SJSA1 (cell line): ENCODE results near the gene ZFHX2. TPM values are rescaled to one million over a fixed set of nuclear protein-coding genes. Genes with fewer than 3 reads are reported as not detected.

Source experiments
- DNase-seq, 2 experiments: peaks; one replicate each; pipeline ENCODE4 v3.0.0-alpha.2; 2015 to 2020; ENCODE audit warnings: low spot score in 2 of 2, low read depth in 1 of 2
- H3K27ac ChIP-seq: fragments of 250-450 bp; sonication (Bioruptor Pico); 2 replicates; pipeline ENCODE4 v1.5.1; 2020; ENCODE audit warnings: mild to moderate bottlenecking, moderate library complexity
- H3K27me3 ChIP-seq: fragments of 250-450 bp; sonication (Bioruptor Pico); replicated peaks from 2 replicates; pipeline ENCODE4 v1.5.1; 2020; ENCODE audit warnings: mild to moderate bottlenecking, moderate library complexity
- H3K36me3 ChIP-seq: fragments of 250-450 bp; sonication (Bioruptor Pico); 2 replicates; pipeline ENCODE4 v1.5.1; 2020; ENCODE audit warnings: mild to moderate bottlenecking
- H3K4me1 ChIP-seq: fragments of 250-450 bp; sonication (Bioruptor Pico); replicated peaks from 2 replicates; pipeline ENCODE4 v1.6.1; 2021; ENCODE audit warnings: mild to moderate bottlenecking
- H3K4me3 ChIP-seq: fragments of 250-450 bp; sonication (Bioruptor Pico); 2 replicates; pipeline ENCODE4 v1.5.1; 2020; ENCODE audit warnings: mild to moderate bottlenecking
- H3K9me3 ChIP-seq: fragments of 250-450 bp; sonication (Bioruptor Pico); replicated peaks from 2 replicates; pipeline ENCODE4 v1.5.1; 2020; ENCODE audit warnings: mild to moderate bottlenecking
- total RNA-seq: library from RNA; depleted of rRNA; stranded (reverse); fragments of >200 nt; shearing (Covaris generic); gene quantifications from 2 replicates; pipeline ENCODE4 v1.2.3, GENCODE V29; 2014

Gene ZFHX2
- total RNA-seq, 1 experiment from 2014 or later: not detected

DNA sequence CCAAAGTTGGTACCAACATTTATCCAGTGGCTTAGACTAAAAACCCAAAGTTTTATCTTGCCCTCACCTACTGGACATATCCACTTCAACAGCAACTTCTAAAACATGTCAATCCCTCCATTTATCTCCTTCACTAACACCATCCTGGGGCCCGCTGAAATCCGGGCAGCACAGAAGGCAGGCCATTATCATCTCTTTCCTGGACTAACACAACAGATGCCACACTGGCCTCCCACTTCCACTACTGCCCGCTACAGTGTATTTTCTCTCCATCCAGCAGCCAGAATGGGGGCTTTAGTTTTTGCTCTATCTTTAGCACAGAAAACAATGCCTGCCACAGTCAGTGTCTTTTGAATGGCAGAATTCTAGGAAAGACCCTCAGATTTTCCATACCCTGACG lies 15.6 kb downstream of the ZFHX2 start:
- Histone ChIP-seq H3K27me3 (peaks cover 4% of the 10 kb centered on the region; the same call in 1 of the 2 replicates), H3K4me1 (no peaks in the 10 kb centered on the region), H3K27ac (no peak overlapping the region), H3K36me3 (no peaks in the 10 kb centered on the region), H3K4me3 (no peak overlapping the region), H3K9me3 (no peaks in the 10 kb centered on the region)
- no peak for DNase-seq

- H3K36me3 ChIP-seq: no peaks in the 10 kb centered on the region
- no peaks in the 10 kb centered on the region for H3K9me3 ChIP-seq
- no peaks in the 10 kb centered on the region for H3K27me3 ChIP-seq
- DNase-seq: no peak
- H3K4me1 ChIP-seq: no peaks in the 10 kb centered on the region
- no peak overlapping the region for H3K4me3 ChIP-seq
- H3K27ac ChIP-seq: no peak overlapping the region
Observed at GRCh38 chr14:23533652-23534435, 17.7 kb downstream of the ZFHX2 start.

DNA sequence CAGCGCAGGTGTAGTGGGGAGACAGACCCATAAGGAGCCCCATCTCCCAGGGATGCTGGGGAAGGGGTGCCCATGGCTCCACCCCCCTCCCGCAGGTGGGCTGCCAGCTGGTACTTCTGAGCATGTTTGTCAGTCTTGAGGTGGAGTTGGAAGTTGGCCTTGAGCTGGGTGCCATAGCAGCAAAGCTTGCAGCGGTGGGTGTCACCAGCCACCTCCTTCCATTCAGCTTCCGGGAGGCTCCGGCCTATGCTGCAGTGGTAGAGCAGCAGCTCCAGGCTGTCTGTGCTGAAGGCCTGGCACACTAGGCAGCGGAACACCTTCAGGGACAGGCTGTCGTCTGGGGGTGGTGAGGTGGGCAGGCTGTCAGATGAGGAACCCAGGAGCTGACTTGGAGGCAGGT lies 18.9 kb downstream of the ZFHX2 start:
- no peak for DNase-seq
- Histone ChIP-seq H3K9me3 (no peaks in the 10 kb centered on the region), H3K36me3 (no peaks in the 10 kb centered on the region), H3K27me3 (no peaks in the 10 kb centered on the region), H3K4me3 (no peak overlapping the region), H3K27ac (no peak overlapping the region), H3K4me1 (no peaks in the 10 kb centered on the region)

DNA sequence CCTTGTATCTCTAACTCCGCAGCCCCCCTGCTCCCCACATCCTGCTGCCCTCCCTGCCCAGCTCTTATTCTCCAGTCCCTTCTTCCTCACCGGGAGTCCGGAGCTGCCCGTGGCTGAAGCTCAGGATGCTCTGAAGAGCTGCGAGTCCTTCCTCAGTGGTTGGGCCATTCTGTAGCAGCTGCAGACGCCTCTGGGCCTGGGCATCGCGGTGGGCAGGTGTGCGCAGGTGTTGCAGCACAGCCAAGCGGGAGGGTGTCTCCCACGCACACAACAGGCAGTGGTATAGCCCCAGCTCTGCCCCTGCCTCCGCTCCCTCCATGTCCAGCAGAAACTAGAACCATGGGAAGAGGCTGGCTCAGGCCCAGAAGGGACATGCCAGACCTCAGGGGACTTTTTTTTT lies 20.2 kb downstream of the ZFHX2 start:
- no peak overlapping the region for H3K4me3 ChIP-seq
- H3K27me3 ChIP-seq: no peaks in the 10 kb centered on the region
- DNase-seq: no peak
- no peak overlapping the region for H3K27ac ChIP-seq
- H3K4me1 ChIP-seq: no peaks in the 10 kb centered on the region
- H3K9me3 ChIP-seq: no peaks in the 10 kb centered on the region
- no peaks in the 10 kb centered on the region for H3K36me3 ChIP-seq

DNA sequence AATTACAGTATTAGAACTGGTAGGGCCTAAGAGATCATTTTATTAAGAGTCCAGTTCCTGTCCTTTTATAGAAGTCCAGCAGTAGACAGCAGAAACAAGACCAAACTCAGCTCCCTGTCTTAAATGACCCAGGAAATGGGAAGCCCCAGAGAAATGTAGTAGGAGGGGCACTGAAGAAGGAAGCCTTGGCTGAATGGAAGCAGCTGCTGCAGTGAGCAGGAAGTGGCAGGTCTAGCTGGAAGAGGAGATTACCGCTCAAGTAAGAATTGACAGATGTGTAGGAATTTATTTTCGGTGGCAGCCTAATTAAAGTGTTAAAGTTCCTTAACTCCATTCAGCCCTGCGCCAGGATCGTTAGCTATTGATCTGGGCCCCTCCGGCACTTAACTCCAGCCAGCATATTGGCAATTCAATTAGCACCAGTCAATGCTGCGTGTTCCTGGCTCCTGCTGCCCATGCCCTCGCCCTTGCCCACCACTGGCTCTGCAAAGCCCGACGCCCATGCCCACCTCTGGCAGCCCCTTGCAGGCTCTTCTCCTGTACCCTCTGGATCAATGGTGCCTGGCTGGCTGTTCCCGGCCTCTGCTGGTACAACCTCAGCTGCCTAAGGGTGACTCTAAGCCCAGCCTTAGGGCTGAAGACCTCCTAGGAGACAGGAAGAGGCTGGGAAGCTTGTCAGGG lies 21.1 kb downstream of the ZFHX2 start:
- H3K27me3 ChIP-seq: no peaks in the 10 kb centered on the region
- no peaks in the 10 kb centered on the region for H3K4me1 ChIP-seq
- H3K27ac ChIP-seq: no peak overlapping the region
- H3K9me3 ChIP-seq: no peaks in the 10 kb centered on the region
- DNase-seq: no peak
- H3K4me3 ChIP-seq: no peak overlapping the region
- H3K36me3 ChIP-seq: no peaks in the 10 kb centered on the region

DNA sequence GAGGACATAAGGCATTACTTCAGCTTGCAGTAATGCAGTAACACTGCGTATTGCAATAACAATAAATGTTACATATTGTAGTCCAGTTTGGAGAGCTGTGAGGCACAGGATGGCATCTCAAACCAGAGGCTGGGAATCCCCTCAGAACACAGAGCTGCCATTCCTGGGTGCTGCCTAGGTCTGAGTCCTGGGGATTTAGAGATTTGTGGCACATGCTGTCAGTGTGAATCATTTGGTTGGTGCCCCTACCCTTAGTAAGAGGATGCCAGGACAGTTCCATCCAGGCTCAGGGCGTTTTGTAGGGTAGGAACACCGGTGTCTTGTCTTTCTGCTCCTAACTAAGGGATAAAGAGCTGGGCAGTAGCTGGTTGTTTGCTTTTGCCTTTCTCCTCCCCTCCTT lies 22.5 kb downstream of the ZFHX2 start:
- DNase-seq: no peak
- H3K27me3 ChIP-seq: no peaks in the 10 kb centered on the region
- no peak overlapping the region for H3K27ac ChIP-seq
- H3K4me1 ChIP-seq: no peaks in the 10 kb centered on the region
- no peaks in the 10 kb centered on the region for H3K36me3 ChIP-seq
- no peak overlapping the region for H3K4me3 ChIP-seq
- H3K9me3 ChIP-seq: no peaks in the 10 kb centered on the region

DNA sequence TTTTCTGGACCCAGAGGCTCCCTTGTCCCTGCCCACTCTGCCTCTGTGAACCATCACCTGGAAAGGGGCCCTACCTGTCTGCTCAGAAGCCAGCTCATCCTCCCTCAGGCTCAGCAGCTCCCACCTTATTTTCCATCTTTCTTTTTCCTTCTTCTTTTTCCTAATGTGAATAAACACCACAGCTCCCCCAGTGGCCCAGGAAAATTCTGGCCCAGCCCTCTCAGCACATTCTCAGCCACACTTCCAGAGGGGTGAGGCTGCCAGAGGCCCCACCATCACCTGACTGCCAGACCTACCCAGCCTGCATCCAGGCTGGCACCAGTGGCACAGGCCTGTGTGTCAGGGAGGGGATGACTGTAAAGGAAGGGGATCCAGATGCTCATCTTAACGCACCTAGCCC lies 23.0 kb downstream of the ZFHX2 start:
- Histone ChIP-seq H3K36me3 (no peaks in the 10 kb centered on the region), H3K27ac (no peak overlapping the region), H3K4me3 (no peak overlapping the region), H3K9me3 (no peaks in the 10 kb centered on the region), H3K27me3 (no peaks in the 10 kb centered on the region), H3K4me1 (no peaks in the 10 kb centered on the region)
- no peak for DNase-seq

DNA sequence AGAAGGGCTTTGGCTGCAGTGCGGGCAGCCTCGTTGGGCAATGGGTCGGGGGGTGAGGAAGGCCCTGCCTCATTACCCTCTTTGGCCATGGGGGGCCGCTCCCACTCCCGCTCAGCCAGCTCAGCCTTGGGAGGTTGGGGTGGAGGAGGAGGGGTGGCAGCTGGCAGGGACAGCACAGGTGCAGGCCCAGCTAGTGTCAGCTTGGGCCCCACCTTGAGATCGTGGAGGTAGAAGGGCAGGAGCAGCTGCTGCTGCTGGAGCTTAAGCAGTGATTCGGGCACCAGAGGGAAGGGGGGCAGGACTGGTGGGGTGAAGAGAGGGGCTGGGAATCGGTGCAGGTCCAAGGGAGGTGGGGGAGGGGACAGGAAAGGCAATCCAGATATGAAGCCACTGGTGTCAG lies 26.0 kb downstream of the ZFHX2 start:
- no peaks in the 10 kb centered on the region for H3K27me3 ChIP-seq
- no peak for DNase-seq
- no peak overlapping the region for H3K27ac ChIP-seq
- no peaks in the 10 kb centered on the region for H3K4me1 ChIP-seq
- H3K4me3 ChIP-seq: no peak overlapping the region
- H3K9me3 ChIP-seq: no peaks in the 10 kb centered on the region
- no peaks in the 10 kb centered on the region for H3K36me3 ChIP-seq

DNA sequence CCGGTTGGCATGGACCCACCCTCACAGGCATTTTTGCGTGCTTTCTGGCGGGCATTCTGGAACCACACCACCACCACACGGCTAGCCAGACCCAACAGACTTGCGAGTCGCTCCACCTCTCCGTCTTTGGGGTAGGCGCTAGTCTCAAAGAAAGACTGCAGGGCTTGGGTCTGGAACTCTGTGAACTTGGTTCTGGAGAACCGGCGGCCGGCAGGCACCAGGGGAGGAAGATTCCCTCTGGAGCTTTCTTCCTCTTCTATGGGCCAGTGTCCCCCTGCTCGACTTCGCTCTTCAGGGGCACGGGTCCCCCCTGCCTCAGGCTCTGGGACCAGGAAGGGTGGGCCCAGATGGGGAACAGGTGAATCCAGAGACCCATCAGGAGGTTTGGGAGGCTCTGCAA lies 26.6 kb downstream of the ZFHX2 start:
- Histone ChIP-seq H3K27me3 (no peaks in the 10 kb centered on the region), H3K4me1 (no peaks in the 10 kb centered on the region), H3K36me3 (no peaks in the 10 kb centered on the region), H3K27ac (no peak overlapping the region), H3K4me3 (no peak overlapping the region), H3K9me3 (no peaks in the 10 kb centered on the region)
- DNase-seq: no peak

DNA sequence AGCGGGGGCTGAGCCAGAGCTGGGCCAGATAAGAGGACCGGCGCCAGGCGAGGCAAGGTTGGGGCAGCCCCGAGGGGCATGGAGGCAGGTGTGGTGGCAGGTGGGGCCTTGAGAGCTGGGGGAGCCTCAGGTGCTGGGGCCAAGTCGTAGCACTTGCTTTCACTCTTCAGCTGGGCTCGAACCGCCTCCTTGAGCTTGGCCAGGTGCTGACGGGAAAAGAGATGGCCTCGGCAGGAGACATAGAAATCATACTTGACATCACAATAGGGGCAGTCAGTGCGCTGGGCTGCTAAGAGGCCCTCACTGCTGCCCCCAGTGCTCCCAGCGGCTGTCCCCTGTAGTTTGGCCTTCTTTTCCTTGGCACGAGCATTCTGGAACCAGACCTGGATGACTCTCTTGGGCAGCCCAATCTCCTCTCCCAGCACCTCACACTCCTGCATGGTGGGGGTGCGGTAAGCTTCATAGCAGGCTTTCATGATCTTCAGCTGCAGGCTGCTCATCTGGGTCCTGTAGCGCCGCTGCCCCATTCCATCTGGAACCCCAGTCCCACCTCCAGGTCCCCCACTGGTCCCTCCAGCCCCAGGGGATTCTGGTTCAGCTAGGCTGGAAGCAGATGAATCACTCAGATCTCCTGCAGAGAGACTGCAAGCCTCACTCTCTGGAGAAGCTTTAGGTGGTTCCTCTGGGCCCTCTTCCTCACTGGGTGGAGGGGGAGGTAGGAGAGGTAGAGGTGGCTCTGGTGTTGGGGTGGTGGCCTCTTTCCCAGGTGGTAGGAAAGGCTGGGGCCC lies 28.1 kb downstream of the ZFHX2 start:
- no peak for DNase-seq
- Histone ChIP-seq H3K36me3 (no peaks in the 10 kb centered on the region), H3K4me3 (no peak overlapping the region), H3K4me1 (no peaks in the 10 kb centered on the region), H3K9me3 (no peaks in the 10 kb centered on the region), H3K27me3 (no peaks in the 10 kb centered on the region; the same call in 1 of the 2 replicates), H3K27ac (no peak overlapping the region)

DNA sequence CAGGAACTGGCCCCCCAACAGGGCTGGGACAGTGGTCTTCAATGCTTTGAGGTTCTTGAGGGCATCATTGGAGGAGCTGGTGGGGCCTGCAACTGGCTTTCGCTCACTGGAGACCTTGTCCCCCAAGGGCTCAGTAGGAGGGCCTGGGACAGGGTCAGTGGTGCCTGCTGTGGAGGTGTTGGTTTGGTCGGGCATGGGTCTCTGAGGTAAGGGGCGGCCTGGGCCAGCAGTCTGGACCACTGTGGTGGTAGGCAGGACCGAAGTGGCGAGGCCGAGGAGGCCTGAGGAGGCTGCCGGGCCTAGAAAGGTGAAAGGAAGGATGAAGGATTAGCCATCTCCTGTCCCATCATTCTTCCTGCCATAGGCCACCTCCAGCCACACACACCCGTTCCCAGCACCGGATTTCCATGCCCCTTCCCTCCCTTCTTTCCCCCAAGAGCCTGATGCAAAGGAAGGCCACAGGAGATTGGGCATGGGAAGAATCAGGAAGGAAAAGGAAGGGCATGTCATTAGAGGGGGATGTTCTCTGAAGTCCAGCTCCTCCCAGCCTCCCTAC lies 28.8 kb downstream of the ZFHX2 start:
- DNase-seq: no peak
- H3K27ac ChIP-seq: no peak overlapping the region
- H3K4me3 ChIP-seq: no peak overlapping the region
- no peaks in the 10 kb centered on the region; the same call in 1 of the 2 replicates for H3K27me3 ChIP-seq
- H3K36me3 ChIP-seq: no peaks in the 10 kb centered on the region
- H3K4me1 ChIP-seq: no peaks in the 10 kb centered on the region
- no peaks in the 10 kb centered on the region for H3K9me3 ChIP-seq

DNA sequence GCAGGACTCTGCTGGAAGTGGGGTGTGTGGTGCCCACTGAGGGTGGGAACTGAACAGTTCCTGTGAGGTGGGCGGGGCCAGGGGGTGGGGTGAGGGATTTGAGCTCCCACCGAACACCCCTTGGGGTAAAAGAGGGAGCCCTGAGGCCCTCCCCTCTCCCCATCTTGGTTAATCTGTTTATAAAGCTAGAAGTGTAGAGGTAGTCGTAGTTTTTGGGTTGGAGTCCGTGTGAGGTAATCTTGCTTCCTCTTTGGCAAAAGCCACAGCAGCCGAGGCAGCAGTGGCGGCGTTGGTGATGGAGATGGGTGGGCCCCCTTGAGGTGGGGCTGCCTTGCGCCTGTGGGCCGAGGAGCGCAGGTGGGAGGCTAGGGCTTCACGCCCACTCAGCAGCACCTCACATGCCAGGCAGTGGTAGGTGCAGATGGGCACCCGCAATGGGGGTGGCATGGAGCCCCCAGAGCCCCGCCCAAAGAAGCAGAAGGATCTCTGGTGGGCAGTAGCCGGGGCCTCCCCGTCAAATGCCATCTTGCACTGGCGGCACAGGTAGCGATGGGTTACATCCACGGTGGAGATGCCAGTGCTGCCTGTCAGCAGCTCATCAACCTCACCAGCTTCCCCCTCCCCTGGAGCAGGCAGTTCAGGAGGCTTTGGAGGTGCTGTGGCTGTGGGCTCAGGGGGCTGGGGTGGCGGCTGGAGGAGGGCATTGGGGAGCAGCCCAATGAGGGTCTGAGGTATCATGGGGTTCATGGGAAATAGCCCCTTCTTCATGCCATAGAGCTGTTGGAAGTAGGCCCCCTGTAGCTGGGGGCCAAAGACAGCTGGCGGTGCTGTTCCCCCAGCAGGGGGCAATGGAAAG lies 29.6 kb downstream of the ZFHX2 start:
- H3K9me3 ChIP-seq: no peaks in the 10 kb centered on the region
- no peak overlapping the region for H3K4me3 ChIP-seq
- H3K27me3 ChIP-seq: no peaks in the 10 kb centered on the region; the same call in 1 of the 2 replicates
- DNase-seq: no peak
- no peak overlapping the region for H3K27ac ChIP-seq
- no peaks in the 10 kb centered on the region for H3K36me3 ChIP-seq
- H3K4me1 ChIP-seq: no peaks in the 10 kb centered on the region

- H3K4me1 ChIP-seq: no peaks in the 10 kb centered on the region
- no peaks in the 10 kb centered on the region; the same call in 1 of the 2 replicates for H3K27me3 ChIP-seq
- no peak overlapping the region for H3K27ac ChIP-seq
- no peak for DNase-seq
- no peak overlapping the region for H3K4me3 ChIP-seq
- H3K36me3 ChIP-seq: no peaks in the 10 kb centered on the region
- H3K9me3 ChIP-seq: no peaks in the 10 kb centered on the region
Observed at GRCh38 chr14:23520899-23521533, 30.5 kb downstream of the ZFHX2 start.
